Endothelial cell of umbilical vein (primary cell): ENCODE measurements around the gene APC2. TPM values are rescaled to one million over a fixed set of nuclear protein-coding genes. Genes with fewer than 3 reads are reported as not detected.

Source experiments
- BruUV-seq: library from RNA; stranded (reverse); fragments of 400-500 nt; replicated peaks from 2 replicates; lab custom pipeline; 2021; lab: Mats Ljungman, UMichigan
- CTCF ChIA-PET: fragments of 300-600, 350-600 bp; sonication (Branson Sonifier 250); formaldehyde crosslinking; loops from one replicate; lab custom pipeline; 2021; ENCODE audit warnings: antibody characterized with exemption, inconsistent platforms; lab: Charles Lee
- POLR2A ChIA-PET: fragments of 300-600, 350-600 bp; sonication (Branson Sonifier 250); formaldehyde crosslinking; loops from one replicate; lab custom pipeline; 2021; ENCODE audit warnings: antibody characterized with exemption, inconsistent platforms; lab: Charles Lee
- DNase-seq: peaks from one replicate; pipeline ENCODE4 v3.0.0-alpha.2; 2011; ENCODE audit warnings: low read depth, low spot score
- FAIRE-seq: peaks from 2 replicates; lab custom pipeline; 2011; peaks lifted over from hg19 to GRCh38; lab: Jason Lieb, UNC
- H2AFZ ChIP-seq: 2 replicates; pipeline ENCODE4 v1.6.0; 2012; ENCODE audit warnings: low read depth, low read length, control low read depth, inconsistent platforms
- H3K27ac ChIP-seq: 2 replicates; pipeline ENCODE4 v1.5.1; 2011; ENCODE audit warnings: low read depth, mild to moderate bottlenecking, control low read depth, low read length, moderate library complexity; ENCODE audit not compliant: insufficient read depth
- H3K27me3 ChIP-seq, 2 experiments: 2 replicates each; pipeline versions ENCODE4 v1.6.0 to v1.6.1; 2011; ENCODE audit warnings: low read length in 2 of 2, mixed read lengths in 1 of 2; ENCODE audit not compliant: control insufficient read depth in 2 of 2, insufficient read depth in 2 of 2
- H3K36me3 ChIP-seq, 2 experiments: 2 replicates in 1 of 2; 3 replicates in 1 of 2; pipeline ENCODE4 v1.5.1; 2011; ENCODE audit warnings: low read length in 2 of 2, mild to moderate bottlenecking in 1 of 2, moderate library complexity in 1 of 2; ENCODE audit not compliant: control insufficient read depth in 2 of 2, insufficient read depth in 2 of 2; ENCODE audit errors: extremely low read depth in 1 of 2
- H3K4me1 ChIP-seq: 3 replicates; pipeline ENCODE4 v1.5.1; 2011; ENCODE audit warnings: mild to moderate bottlenecking, low read length; ENCODE audit not compliant: control insufficient read depth, insufficient read depth; ENCODE audit errors: extremely low read depth
- H3K4me2 ChIP-seq: 2 replicates; pipeline ENCODE4 v1.6.1; 2011; ENCODE audit warnings: low read length, control low read depth, mixed read lengths; ENCODE audit not compliant: insufficient read depth
- H3K4me3 ChIP-seq, 3 experiments: fragments of 200-600 bp in 1 of 3; sonication (generic), shearing (Covaris generic) in 1 of 3; replicated peaks in 1 of 3; 2 replicates each; pipeline ENCODE4 v1.5.1; 2011 to 2016; ENCODE audit warnings: control low read depth in 3 of 3, low read length in 3 of 3, mild to moderate bottlenecking in 2 of 3, inconsistent platforms in 1 of 3, low read depth in 1 of 3, moderate library complexity in 1 of 3; ENCODE audit not compliant: insufficient read depth in 1 of 3
- H3K79me2 ChIP-seq: 2 replicates; pipeline ENCODE4 v1.6.0; 2012; ENCODE audit warnings: low read length, inconsistent platforms; ENCODE audit not compliant: control insufficient read depth, insufficient read depth
- H3K9ac ChIP-seq: replicated peaks from 2 replicates; pipeline ENCODE3; 2011; ENCODE audit warnings: low read length, control low read depth; ENCODE audit not compliant: insufficient read depth; ENCODE audit errors: extremely low read depth
- H3K9me1 ChIP-seq: replicated peaks from 3 replicates; pipeline ENCODE4 v1.6.0; 2011; ENCODE audit warnings: mild to moderate bottlenecking, low read length; ENCODE audit not compliant: control insufficient read depth, insufficient read depth; ENCODE audit errors: extremely low read depth
- H3K9me3 ChIP-seq: replicated peaks from 2 replicates; pipeline ENCODE4 v1.5.1; 2012; ENCODE audit warnings: low read length, inconsistent platforms; ENCODE audit not compliant: control insufficient read depth, insufficient read depth
- H4K20me1 ChIP-seq: replicated peaks from 2 replicates; pipeline ENCODE3; 2011; ENCODE audit warnings: mild to moderate bottlenecking, low read length; ENCODE audit not compliant: control insufficient read depth, insufficient read depth; ENCODE audit errors: extremely low read depth
- CTCF ChIP-seq, 2 donors: IDR thresholded peaks; 1 replicate in 1 of 2; 2 replicates in 1 of 2; pipeline ENCODE4 v1.5.1; 2011; ENCODE audit warnings: low read length in 2 of 2, mild to moderate bottlenecking in 2 of 2, moderate library complexity in 2 of 2, control low read depth in 1 of 2, inconsistent platforms in 1 of 2, low read depth in 1 of 2; ENCODE audit not compliant: insufficient read depth in 1 of 2; ENCODE audit errors: extremely low read depth in 1 of 2
- EZH2 ChIP-seq: IDR thresholded peaks from 2 replicates; pipeline ENCODE4 v1.6.1; 2012; ENCODE audit warnings: borderline replicate concordance, low read depth, mild to moderate bottlenecking, moderate library complexity, low read length, inconsistent platforms; ENCODE audit not compliant: severe bottlenecking
- FOS ChIP-seq: IDR thresholded peaks from 2 replicates; pipeline ENCODE4 v1.6.1; 2011; ENCODE audit warnings: mild to moderate bottlenecking, low read length, moderate library complexity, borderline replicate concordance; ENCODE audit not compliant: insufficient read depth
- GATA2 ChIP-seq: IDR thresholded peaks from 2 replicates; pipeline ENCODE4 v1.7.0; 2011; ENCODE audit warnings: low read depth, mild to moderate bottlenecking, moderate library complexity, mixed read lengths, low read length; ENCODE audit not compliant: insufficient read length, insufficient read depth
- JUN ChIP-seq: IDR thresholded peaks from 2 replicates; pipeline ENCODE4 v1.6.1; 2011; ENCODE audit warnings: borderline replicate concordance, low read depth; ENCODE audit not compliant: insufficient read length, insufficient read depth
- MAX ChIP-seq: IDR thresholded peaks from 2 replicates; pipeline ENCODE4 v1.6.1; 2011; ENCODE audit not compliant: insufficient read depth, insufficient read length
- MYC ChIP-seq: IDR thresholded peaks from one replicate; pipeline ENCODE4 v1.6.1; 2011; ENCODE audit warnings: mild to moderate bottlenecking, low read depth, low read length
- POLR2A ChIP-seq: IDR thresholded peaks from 2 replicates; pipeline ENCODE4 v1.6.1; 2012; ENCODE audit warnings: low read depth, mild to moderate bottlenecking, control low read depth, low read length
- POLR2AphosphoS5 ChIP-seq: IDR thresholded peaks from 2 replicates; pipeline ENCODE4 v1.6.1; 2012; ENCODE audit warnings: low read depth, mild to moderate bottlenecking, control low read depth, low read length, moderate library complexity; ENCODE audit not compliant: insufficient read depth
- dilution Hi-C: fragments of 300-500 bp; cut with MboI; formaldehyde crosslinking; loops from one replicate; pipeline ENCODE4 v1.15.0; 2019; ENCODE audit warnings: low sequenced_read_pairs; ENCODE audit not compliant: extremely low pct_ligation_motif_present
- intact Hi-C: fragments of 100-400 bp; cut with micrococcal nuclease; formaldehyde crosslinking; loops from one replicate; pipeline ENCODE4 v1.10.0; 2022
- polyA plus RNA-seq, 4 experiments: library from polyadenylated mRNA; depleted of rRNA in 3 of 4; stranded (reverse) in 3 of 4; unstranded in 1 of 4; fragments of >200 nt; gene quantifications; 2 replicates each; pipeline versions ENCODE4 v1.2.1 to v1.2.3, GENCODE V29; 2011 to 2012; ENCODE audit warnings: missing spikeins in 1 of 4
- total RNA-seq: library from RNA; stranded (reverse); gene quantifications from 2 replicates; pipeline ENCODE4 v1.2.3, GENCODE V29; 2021

APC2 gene
- total and polyA plus RNA-seq, 2 donors (not counting 3 experiments of a cell fraction or from before 2014, with no cell fraction given): 0.01 to 0.04 TPM

- Histone ChIP-seq H2AFZ (no peak within 1 kb of the TSS), H3K9me3 (no peaks in the 10 kb centered on the region), H3K9me1 (no peaks in the 10 kb centered on the region), H3K27me3 (no peaks in the 10 kb centered on the region), H3K27ac (peak within 1 kb of the TSS; percentile 89), H3K9ac (peak within 1 kb of the TSS; percentile 91), H3K79me2 (peaks cover 34% of the 10 kb centered on the region), H3K4me3 (peak within 1 kb of the TSS; percentile 75 to 89 (median 85)), H3K4me2 (peak within 1 kb of the TSS; percentile 58), H3K4me1 (peaks cover 6% of the 10 kb centered on the region), H3K36me3 (peaks cover 7 to 35% of the 10 kb centered on the region in 2 experiments), H4K20me1 (no peaks in the 10 kb centered on the region)
- DNase-seq (peak; percentile 98), FAIRE-seq (peak; percentile 97)
- intact Hi-C loops: loop anchor here (1.0 to 2.0 kb wide), 3 partner anchors 23 to 159 kb away; partner anchors contain the start of gene DAZAP1
- peak; percentile 99 for TF ChIP-seq POLR2A
- TF ChIP-seq GATA2: no peak
- no peak for TF ChIP-seq JUN
- TF ChIP-seq MAX: peak; percentile 79
- no peak for TF ChIP-seq FOS
- no peak for TF ChIP-seq EZH2
- TF ChIP-seq POLR2AphosphoS5: peak; percentile 100
- TF ChIP-seq MYC: peak; percentile 58
- peak; percentile 96 to 98 for TF ChIP-seq CTCF (IDR thresholded peaks at IDR 0.05; ENCODE audit: extremely low read depth in 1 of 2, insufficient read depth in 1 of 2, low read depth in 1 of 2, low read length in 2 of 2)
- dilution Hi-C loops: no loop called here
- ChIA-PET POLR2A (no interaction called here), CTCF (interaction anchor here (0.7 to 1.6 kb wide), 3 partner anchors 24 to 194 kb away, joined by 3 to 7 read pairs (median 3); no protein-coding TSS in a partner anchor)
- BruUV-seq: TSS peak; percentile 60
These were observed 11.6 kb upstream of the APC2 start, which contains the start of gene RPS15 for GRCh38 chr19:1438035-1438932. TSS of gene RPS15 (plus strand) at chr19:1438396. CDS start at chr19:1438426, 30 bp downstream.
